ENCODE measurements around the gene REM2.

GRCh38 chr14:22903742-22904087 lies 20.7 kb downstream of the REM2 start:
- TF ChIP-seq CTCF (IDR thresholded peaks at IDR 0.05) (no peak), POLR2A (IDR thresholded peaks at IDR 0.05) (no peak)
